Calu3 (cell line): ENCODE results near the gene AKR7A2. TPM values are rescaled to one million over a fixed set of nuclear protein-coding genes. Genes with fewer than 3 reads are reported as not detected.

ENCODE experiments used
- BruUV-seq: library from RNA; stranded (reverse); fragments of 400-500 nt; replicated peaks from 2 replicates; lab custom pipeline; 2021; lab: Mats Ljungman, UMichigan
- CTCF ChIA-PET: fragments of 300-600 bp; sonication (Branson Sonifier 250); formaldehyde crosslinking; loops from one replicate; lab custom pipeline; 2022; ENCODE audit warnings: antibody characterized with exemption; lab: Charles Lee
- DNase-seq: peaks from one replicate; pipeline ENCODE4 v3.0.0; 2022
- H3K27ac Mint-ChIP-seq: one replicate; pipeline ENCODE4 v1.8.0; 2022; ENCODE audit warnings: mixed read lengths; ENCODE audit not compliant: unreplicated experiment
- H3K27me3 Mint-ChIP-seq: one replicate; pipeline ENCODE4 v1.8.0; 2022; ENCODE audit warnings: mixed read lengths; ENCODE audit not compliant: unreplicated experiment
- H3K36me3 Mint-ChIP-seq: one replicate; pipeline ENCODE4 v1.8.0; 2022; ENCODE audit warnings: mild to moderate bottlenecking, moderate library complexity, mixed read lengths; ENCODE audit not compliant: insufficient read depth, unreplicated experiment
- H3K4me1 Mint-ChIP-seq: one replicate; pipeline ENCODE4 v1.8.0; 2022; ENCODE audit warnings: mild to moderate bottlenecking, low read depth, mixed read lengths; ENCODE audit not compliant: unreplicated experiment
- H3K4me3 Mint-ChIP-seq: one replicate; pipeline ENCODE4 v1.8.0; 2022; ENCODE audit warnings: mild to moderate bottlenecking, low read depth, moderate library complexity, mixed read lengths; ENCODE audit not compliant: unreplicated experiment
- H3K9me3 Mint-ChIP-seq: one replicate; pipeline ENCODE4 v1.8.0; 2022; ENCODE audit warnings: low read depth, mixed read lengths; ENCODE audit not compliant: unreplicated experiment
- CTCF ChIP-seq: fragments of 200-600 bp; IDR thresholded peaks from one replicate; pipeline ENCODE4 v1.8.0; 2022; ENCODE audit warnings: antibody characterized with exemption; ENCODE audit not compliant: unreplicated experiment
- intact Hi-C: fragments of 100-400 bp; cut with micrococcal nuclease; formaldehyde crosslinking; loops from one replicate; pipeline ENCODE4 v1.10.0; 2022; ENCODE audit not compliant: unreplicated experiment
- total RNA-seq: library from RNA; stranded (reverse); gene quantifications from 2 replicates; pipeline ENCODE4 v1.2.3, GENCODE V29; 2022

AKR7A2 gene
- total RNA-seq, 1 experiment from 2014 or later: 25.7 TPM

- Mint-ChIP-seq H3K27me3 (no peaks in the 10 kb centered on the region), H3K4me3 (no peak overlapping the region), H3K27ac (no peak overlapping the region), H3K9me3 (no peaks in the 10 kb centered on the region), H3K36me3 (peaks cover 33% of the 10 kb centered on the region), H3K4me1 (no peaks in the 10 kb centered on the region)
- BruUV-seq: no TSS peak
- no peak for TF ChIP-seq CTCF
- CTCF ChIA-PET: no interaction called here
- intact Hi-C loops: no loop called here
- no peak for DNase-seq
Measured at GRCh38 chr1:19343617-19344350, 31.8 kb upstream of the AKR7A2 start.

DNA sequence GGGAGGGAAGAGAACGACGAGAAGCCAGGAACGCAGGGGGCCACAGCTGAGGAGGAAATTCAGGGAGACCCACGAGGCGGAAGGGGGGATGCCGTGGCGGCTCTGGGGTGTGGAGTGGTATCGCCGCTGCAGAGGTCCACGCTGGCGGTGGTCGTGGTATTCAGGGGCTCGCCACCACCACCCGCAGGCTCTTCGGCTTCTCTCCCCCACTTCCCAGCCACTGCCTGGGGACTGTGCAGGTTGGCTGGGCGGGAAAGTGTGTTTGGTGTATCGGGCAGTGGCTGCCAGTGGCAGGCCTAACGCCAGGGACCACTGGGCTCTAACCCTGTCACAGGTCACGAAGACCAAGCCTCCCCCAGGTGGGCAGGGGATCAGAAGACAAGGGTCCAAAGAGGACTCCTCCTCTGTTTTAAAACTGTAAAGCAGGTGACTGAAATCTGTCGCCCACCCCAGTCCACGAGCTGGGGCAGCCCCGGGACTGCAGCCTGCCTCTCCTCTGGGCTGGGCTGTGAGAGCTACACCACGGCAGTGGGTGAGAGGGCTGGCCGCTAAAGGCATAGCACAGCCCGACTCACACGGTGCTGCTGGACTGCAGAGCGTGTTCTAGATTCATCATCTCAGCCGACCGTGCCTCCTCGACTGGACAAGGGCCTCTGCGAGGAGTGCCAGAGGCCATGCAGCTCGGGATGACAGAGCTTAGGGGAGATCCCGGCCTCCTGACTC lies 31.1 kb upstream of the AKR7A2 start:
- no peak for TF ChIP-seq CTCF
- no peaks in the 10 kb centered on the region for H3K4me1 Mint-ChIP-seq
- DNase-seq: no peak
- no peaks in the 10 kb centered on the region for H3K9me3 Mint-ChIP-seq
- intact Hi-C loops: no loop called here
- no TSS peak for BruUV-seq
- no peak overlapping the region for H3K27ac Mint-ChIP-seq
- CTCF ChIA-PET: interaction anchor here (1.2 kb wide), 1 partner anchor 239 kb away, joined by 3 read pairs; no protein-coding TSS in a partner anchor
- no peak overlapping the region for H3K4me3 Mint-ChIP-seq
- H3K36me3 Mint-ChIP-seq: peaks cover 38% of the 10 kb centered on the region
- H3K27me3 Mint-ChIP-seq: no peaks in the 10 kb centered on the region

GRCh38 chr1:19342062-19342750 lies 30.3 kb upstream of the AKR7A2 start:
- TF ChIP-seq CTCF: no peak
- no peaks in the 10 kb centered on the region for H3K9me3 Mint-ChIP-seq
- no TSS peak for BruUV-seq
- H3K27me3 Mint-ChIP-seq: no peaks in the 10 kb centered on the region
- no peak for DNase-seq
- H3K4me3 Mint-ChIP-seq: no peak overlapping the region
- H3K4me1 Mint-ChIP-seq: peaks cover 7% of the 10 kb centered on the region
- intact Hi-C loops: no loop called here
- peaks cover 40% of the 10 kb centered on the region for H3K36me3 Mint-ChIP-seq
- no peak overlapping the region for H3K27ac Mint-ChIP-seq
- CTCF ChIA-PET: interaction anchor here (0.7 to 1.2 kb wide), 2 partner anchors 240 to 309 kb away, joined by 3 to 4 read pairs; no protein-coding TSS in a partner anchor

GRCh38 chr1:19341201-19342061 lies 29.5 kb upstream of the AKR7A2 start:
- CTCF ChIA-PET: interaction anchor here (0.7 kb wide), 1 partner anchor 310 kb away, joined by 4 read pairs; no protein-coding TSS in a partner anchor
- peak; percentile 69 for DNase-seq
- H3K4me1 Mint-ChIP-seq: peaks cover 9% of the 10 kb centered on the region
- BruUV-seq: no TSS peak
- H3K36me3 Mint-ChIP-seq: peaks cover 44% of the 10 kb centered on the region
- TF ChIP-seq CTCF: peak; percentile 73
- peak overlapping the region; percentile 16 for H3K27ac Mint-ChIP-seq
- intact Hi-C loops: no loop called here
- H3K27me3 Mint-ChIP-seq: no peaks in the 10 kb centered on the region
- H3K4me3 Mint-ChIP-seq: no peak overlapping the region
- H3K9me3 Mint-ChIP-seq: no peaks in the 10 kb centered on the region
